Erythroblast (primary cell): ENCODE data around the gene GABARAPL1.

ENCODE experiments used
- GATA1 ChIP-seq: IDR thresholded peaks from 2 replicates; pipeline ENCODE4 v1.6.1; 2011; ENCODE audit warnings: low read depth, mild to moderate bottlenecking, control low read depth, low read length, moderate library complexity
- POLR2A ChIP-seq: IDR thresholded peaks from 2 replicates; pipeline ENCODE4 v1.6.1; 2011; ENCODE audit warnings: mild to moderate bottlenecking, low read length

DNA sequence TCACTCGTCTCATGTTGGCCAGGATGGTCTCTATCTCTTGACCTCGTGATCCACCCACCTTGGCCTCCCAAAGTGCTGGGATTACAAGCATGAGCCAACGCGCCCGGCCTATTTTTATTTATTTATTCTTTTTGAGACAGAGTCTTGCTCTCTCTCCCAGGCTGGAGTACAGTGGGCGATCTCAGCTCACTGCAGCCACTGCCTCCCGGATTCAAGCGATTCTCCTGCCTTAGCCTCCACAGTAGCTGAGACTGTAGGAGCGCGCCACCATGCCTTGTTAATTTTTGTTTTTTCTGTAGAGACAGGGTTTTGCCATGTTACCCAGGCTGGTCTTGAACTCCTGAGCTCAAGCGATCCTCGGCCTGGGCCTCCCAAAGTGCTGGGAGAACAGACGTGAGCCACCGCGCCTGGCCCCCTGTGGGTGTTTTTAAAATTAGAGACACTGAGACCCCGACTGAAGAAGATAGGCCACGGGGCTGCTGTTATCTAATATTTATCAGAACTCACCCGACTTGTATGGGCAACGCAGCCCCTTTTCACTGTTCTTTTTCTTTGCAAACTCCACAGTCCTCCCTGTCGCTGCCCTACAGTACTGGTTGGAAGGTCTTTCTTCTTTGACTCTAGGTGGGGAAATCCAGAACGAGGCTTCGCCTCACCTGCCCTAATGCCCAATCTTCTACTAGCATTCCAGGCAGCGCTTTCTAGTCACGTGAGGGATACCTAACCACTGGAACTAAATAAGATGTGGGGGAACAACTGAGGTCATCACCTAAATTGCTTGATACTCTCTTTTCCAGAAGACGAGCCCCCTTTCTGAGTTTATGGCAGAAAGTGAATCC lies 1.4 kb upstream of the GABARAPL1 start:
- TF ChIP-seq POLR2A (no peak), GATA1 (no peak)
